Activated CD4-positive, CD25-positive, alpha-beta regulatory T cell treated with anti-CD3 and anti-CD28 coated beads, Interleukin-2, amount 50 U/mL, for 72 hours (primary cell): ENCODE measurements around the gene UBE2O.

ENCODE experiments used
- DNase-seq: peaks from one replicate; pipeline ENCODE4 v3.0.0; 2021

The UBE2O gene

DNA sequence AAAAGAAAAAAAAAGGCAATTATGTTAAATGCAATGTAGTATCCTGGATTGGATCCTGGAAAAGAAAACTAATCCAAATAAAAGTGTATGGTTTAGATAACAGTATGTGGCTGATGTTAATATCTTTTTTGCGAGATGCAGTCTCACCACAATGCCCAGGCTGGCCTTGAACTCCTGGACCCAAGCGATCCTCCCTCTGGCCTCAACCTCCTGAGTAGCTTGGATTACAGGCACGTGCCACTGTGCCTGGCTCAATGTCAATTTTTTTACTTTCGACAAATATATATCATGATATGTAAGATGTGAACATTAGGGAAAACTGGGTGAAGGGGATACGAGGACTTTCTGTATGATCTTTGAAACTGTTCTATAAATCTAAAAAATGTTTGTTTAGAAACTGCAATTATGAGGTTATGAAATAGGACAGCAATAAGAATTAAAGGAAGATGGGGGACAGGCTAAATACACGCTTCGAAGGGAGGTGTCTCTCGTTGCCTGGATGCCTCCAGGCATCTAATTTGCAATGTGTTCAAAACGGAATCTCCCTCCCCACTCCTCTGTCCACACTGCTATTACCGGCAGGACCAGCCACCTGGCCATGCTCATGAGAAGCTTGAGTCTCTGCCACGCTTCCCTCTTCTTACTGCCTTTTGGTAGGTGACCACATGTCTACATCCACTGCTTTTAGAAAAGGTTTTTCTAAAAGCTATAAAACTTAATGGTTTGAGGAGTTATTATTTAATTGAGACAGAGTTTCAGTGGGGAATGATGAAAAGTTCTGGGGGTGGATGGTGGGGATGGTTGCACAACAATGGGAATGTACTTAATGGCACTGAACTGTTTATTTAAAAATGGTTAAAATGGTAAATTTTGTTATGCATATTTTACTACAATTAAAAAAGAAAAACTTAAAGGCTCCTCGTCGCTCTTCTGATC is 15.2 kb downstream of the UBE2O start:
- no peak for DNase-seq

DNA sequence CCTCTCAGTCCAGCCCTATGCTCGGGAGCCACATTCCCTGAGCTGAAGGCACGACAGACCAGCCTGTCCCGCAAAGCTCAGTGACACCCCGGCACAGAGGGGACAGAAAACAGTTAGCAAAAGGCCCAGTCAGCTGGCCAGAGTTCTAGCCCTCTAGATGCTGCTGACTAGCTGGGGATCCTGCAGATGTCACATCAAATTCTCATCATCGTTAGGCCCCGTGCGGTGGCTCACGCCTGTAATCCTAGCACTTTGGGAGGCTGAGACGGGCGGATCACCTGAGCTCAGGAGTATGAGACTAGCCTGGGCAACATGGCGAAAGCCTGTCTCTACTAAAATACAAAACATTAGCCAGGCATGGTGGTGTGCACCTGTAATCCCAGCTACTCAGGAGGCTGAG is 17.2 kb downstream of the UBE2O start:
- no peak for DNase-seq

DNA sequence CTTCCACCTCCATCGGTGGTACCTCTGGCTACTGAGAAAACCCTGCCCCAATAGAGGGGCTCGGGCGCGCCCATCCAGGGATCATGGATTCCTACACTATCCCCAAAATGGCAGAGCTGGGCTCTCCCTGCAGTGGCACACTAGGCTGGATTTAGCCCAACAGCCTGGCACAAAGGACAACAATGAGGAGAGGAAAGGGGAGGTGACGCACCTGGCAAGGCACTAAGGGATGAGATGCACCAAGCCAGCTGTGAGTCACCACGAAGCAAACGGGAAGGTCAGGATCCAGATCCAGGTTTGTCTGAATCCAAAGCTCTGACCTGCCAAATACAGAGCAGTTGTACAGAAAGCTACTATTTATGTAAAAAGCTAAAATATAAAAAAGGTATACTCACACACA is 18.1 kb downstream of the UBE2O start:
- DNase-seq, result no peak

DNA sequence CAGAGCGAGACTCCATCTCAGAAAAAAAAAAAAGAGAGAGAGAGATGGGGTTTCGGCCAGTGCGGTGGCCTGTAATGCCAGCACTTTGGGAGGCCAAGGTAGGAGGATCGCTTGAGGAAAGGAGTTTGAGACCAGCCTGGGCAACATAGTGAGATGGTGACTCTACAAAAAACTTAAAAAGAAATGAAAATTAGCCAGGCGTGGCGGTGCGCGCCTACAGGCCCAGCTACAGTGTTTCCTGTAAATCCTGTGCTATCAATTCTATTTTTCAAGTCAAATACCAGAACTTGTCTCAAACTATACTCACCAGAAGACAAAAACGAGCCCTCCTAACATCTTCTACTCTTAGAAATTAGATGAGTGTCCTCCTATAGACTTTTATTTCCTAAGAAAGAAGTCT is 19.3 kb downstream of the UBE2O start:
- no peak for DNase-seq

DNA sequence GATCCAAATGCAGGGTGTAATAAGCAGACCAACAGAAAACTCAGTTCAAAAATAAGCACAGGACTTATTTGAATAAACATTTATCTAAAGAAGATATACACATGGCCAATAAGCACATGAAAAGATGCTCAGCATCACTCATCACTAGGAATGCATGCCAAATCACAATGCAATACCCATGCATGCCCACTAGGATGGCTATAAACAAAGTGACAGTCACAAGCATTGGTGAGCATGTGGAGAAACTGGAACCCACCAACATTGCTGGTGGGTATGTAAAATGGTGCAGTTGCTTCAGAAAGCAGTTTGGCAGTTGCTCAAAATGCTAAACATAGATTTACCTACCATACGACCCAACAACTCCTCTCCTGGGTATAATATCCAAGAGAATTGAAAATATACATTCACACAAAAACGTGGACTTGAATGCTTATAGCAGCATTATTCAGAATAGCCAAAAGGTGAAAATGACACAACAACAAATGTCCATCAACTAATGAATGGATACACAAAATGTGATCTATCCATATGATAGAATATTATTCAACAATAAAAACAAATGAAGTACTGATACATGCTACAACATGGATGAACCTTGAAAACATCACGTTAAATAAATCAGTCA is 20.1 kb downstream of the UBE2O start:
- DNase-seq, result no peak

DNA sequence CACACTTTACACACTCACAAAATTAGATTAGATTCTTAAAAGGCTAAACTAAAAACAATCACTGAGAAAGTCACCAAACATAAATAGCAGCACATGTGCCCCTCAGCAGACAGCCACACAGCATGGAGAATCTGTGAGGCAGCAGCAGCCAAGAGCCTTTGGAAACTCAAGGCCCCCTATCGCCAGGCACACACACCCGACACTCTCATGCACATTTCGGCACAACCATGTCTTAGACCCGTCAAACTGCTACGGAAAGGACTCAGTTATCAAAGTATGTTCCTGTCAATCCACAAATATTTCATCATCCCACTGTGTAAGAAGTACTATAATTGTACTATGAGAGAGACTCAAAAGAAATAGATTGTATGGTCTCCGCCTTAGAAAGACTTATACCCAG is 20.9 kb downstream of the UBE2O start:
- DNase-seq, result no peak

DNA sequence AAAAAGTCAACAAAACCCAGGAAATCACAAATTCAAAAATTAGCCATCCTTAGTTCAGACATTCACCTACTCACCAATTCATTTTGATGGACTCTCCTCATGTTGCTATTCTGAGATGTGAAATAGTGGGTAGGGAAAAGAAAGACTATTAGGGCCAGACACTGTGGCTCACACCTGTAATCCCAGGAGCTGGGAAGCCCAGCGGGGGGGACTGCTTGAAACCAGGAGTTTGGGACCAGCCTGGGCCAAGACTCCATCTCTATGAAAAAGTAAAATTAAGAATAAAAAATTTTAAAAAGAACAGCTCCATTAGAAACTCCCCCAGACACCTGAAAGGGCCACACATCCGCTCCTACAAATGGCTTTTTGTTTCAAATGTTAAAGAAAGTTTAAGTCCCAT is 21.4 kb downstream of the UBE2O start:
- no peak for DNase-seq

DNA sequence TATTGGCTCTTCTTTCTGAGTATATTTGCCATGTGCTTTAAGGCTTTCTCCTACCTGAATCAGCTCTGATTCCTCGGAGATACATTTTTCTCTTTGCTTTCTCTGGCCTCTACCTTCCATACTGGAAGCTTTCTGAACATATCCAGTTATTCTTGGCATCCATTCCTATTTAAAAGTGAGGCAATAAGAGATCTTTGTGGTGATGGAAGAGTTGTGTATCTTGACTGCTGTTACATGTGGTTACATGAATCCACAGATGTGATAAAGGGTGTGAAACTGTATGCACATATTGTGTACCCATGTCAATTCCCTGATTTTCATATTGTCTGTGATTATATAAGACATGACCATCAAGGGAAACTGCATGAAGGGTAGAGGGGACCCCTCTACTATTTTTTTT is 24.4 kb downstream of the UBE2O start:
- DNase-seq, result no peak

DNA sequence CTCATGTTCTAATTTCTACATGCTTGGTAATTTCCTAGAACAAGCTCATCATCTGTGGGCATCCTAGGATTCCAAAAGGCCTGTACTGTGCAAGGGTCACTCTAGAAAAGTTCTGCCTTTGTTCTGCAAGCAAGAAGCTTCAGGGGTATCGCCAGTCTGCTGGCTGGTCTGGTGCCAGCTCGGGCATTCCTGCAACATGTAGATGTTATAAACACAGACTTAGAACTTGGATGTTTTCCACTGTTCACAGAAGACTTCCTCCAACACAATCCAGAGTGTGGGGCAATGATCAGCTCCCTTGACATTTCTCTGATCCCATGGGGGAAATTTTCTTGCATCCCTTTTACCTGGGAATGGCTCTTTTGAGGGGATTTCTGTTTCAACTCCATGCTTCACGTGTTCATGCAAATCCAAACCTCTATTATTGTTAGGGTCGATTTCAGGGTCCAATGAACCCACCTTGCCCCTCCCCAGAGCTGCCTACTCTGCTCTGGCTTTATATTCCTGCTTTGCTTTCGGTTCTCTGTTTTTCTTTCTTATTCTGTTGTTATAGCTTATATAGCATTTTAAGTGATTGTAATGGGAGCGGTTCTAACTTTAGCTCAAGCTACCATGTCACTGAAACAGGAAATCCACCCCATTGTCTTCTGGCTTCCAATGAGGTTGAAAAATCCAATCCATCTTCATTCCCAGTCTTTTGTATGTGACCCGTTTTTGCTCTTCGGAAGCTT is 25.3 kb downstream of the UBE2O start:
- DNase-seq, result no peak

DNA sequence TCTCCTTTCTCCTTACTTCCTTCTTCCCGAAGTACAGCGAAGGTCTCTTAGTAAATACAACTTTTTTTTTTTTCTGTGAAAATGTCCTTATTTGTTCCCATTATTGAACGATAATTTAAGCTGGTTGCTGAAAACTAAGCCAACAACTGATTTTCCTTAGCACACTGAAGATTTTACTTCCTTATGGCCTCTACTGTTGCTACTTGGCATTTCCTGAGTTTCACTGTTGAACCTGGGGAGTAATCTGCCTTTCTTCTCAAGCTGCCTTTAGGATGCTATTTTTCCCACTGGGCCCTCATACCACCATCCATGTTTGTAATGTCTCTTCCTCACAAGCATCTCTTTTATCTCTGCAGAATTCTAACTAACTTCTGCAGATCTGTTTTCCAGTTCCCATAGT is 26.1 kb downstream of the UBE2O start:
- no peak for DNase-seq

DNA sequence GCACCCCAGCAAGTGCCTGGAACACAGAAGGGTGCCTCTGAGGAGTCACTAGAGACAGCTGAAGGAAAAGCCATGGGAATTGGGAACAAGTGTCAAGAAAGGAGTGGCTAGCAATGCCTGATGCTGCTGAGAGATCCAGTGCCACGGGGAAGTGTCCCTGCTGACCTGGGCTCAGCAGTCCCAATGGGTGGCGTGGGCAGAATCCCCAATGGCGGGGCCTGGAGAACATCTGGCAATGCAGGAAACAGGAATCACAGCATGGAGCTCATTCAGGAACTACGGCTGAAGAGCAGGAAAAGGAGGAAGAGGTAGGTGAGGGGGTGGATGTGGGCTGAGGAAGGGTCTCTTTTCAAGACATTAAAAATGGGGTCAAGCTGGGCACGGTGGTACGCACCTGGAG is 30.1 kb downstream of the UBE2O start:
- no peak for DNase-seq

DNA sequence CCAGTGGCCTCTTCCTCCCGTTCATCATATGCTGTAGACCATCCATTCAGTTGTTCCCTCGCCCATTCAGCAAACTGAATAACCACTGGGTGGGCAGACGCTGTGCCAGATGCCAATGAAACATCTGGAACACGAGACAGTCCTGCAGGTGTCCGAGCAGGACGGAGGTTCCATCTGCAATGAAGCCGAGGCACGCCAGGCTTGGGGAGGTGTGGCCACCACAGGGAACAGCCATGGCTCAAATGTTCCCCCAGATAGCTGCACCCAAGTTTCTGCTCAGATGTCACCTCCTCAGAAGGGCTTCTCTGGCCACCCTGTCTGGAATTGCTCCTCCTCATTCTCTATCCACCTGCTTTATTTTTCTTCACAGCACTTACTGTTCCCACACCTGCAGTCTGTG is 30.5 kb downstream of the UBE2O start:
- no peak for DNase-seq

DNA sequence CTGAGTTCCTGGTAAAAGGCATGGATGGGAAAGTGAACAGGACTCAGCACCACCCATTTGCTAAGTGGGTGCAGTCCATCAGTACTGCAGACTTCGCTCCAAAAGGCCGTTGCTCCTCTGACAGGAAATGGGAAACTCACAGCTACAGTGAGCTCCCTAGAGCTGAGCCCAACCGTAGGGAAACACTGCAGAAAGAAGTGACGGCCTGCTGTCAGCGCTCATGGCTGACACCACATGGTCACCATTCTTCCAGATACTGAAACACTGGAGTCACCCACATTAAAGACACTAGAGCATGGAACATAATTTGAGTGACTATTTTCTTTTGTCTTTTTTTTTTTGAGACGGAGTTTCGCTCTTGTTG is 31.9 kb downstream of the UBE2O start:
- DNase-seq, result no peak

DNA sequence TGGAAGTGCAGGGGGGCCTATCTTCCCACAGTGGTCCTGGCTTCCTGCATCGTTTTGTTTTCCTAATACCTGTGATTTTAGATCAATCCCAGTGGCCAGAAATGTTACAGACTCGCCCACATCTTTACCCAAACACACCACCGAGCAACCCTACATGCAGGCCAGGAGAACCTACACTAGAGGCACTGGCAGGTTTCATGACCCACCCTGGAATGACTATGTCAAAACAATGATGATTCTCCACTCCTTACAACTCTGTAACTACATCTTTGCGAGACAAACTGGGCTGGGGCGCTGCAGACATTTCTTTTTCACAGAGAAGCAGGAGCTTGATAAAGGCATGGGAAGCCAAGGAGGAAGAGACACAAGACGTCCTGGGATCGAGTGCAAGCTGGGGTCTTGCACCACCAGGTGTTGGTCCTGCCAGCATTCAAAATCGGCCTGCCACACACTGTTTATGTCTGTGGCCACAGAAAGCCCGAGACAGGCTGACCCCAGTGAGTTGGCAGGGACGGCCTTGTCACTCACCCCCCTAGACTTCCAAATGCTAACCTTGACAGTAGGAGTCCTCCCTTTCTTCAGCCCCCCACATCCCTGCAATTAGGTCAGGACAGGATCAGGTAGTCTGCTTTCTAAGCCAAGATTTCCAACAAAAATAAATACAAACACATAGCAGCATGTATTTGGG is 32.5 kb downstream of the UBE2O start:
- DNase-seq, result no peak

DNA sequence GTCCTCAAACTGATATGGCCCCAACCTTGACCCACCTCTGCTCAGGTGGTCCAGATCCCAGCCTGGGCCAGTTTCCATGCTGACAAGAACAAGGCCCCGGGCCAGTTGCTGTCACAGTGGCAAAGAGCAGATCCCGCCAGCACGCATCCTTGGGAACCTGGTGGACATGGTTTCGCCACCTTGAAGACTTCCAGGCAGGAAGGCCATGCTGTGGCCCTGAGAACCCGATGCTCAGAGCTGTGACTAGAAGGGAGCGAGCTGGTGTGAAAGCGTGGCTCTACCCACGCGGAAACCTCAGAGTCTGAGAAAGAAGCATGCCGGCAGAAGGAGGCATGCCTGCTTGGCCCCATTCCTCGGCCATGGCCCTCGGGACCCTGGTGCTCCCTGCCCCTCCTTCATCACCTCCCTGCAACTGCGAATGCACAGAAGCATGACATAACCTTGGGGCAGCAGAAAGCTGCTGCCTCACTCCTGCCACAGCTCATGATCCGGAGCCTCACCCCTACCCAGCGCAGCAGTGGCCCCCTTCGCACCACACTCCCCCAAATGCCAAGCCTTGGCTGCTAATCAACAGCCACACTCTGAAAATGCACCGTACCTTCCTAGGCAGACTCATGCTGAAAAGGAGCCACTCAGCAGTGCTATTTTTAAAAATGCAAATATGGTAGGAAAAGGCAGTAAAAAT is 33.2 kb downstream of the UBE2O start:
- DNase-seq, result no peak

DNA sequence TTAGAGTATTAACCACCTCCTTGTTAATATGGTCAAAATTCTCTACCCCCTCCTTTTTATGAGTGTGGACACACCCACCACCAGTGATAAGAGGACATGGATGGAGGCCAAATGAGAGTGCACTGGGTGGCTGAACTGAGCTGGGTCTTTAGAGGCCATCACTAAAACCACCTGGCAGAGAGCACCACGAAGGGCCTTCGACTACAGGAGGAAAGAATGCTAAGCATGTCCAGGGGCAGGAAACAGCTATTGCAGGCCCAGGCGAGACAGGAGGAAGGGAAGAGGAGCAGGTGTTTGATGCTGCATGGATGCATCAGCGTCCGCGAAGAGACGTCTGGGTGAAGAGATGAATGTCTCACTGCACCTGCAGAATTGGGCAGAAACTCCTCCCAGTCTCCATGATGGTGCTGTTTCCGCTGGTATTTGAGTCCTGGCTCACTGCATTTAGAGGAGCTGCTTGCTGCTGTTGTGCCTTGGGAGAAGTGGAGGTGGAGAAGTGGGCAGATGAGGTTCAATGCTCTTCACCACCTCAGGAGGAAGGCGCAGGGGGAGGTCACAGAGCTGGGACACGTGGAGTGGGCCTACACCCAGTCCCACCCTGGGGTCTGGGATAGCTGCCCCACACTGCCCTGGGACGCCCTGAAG is 35.3 kb downstream of the UBE2O start:
- DNase-seq, result no peak

DNA sequence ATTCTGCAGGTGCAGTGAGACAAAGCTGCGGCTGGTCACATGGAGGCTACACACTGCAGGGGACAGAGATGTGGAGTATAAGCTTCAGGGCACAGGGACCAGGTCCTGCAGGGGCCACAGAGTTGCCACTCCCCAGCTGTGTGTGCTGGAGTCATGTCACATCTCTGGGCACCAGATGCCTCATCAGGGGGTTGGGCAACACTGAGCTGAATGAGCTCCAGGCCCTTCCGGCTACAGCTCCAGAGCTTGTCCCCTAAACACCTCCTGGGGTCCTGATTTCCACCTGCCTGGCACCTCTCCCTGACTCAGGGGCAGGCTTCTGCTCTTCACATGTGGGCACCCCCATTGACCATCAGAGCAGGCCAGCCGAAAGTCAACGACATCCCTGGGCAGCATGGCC is 36.1 kb downstream of the UBE2O start:
- DNase-seq, result no peak

DNA sequence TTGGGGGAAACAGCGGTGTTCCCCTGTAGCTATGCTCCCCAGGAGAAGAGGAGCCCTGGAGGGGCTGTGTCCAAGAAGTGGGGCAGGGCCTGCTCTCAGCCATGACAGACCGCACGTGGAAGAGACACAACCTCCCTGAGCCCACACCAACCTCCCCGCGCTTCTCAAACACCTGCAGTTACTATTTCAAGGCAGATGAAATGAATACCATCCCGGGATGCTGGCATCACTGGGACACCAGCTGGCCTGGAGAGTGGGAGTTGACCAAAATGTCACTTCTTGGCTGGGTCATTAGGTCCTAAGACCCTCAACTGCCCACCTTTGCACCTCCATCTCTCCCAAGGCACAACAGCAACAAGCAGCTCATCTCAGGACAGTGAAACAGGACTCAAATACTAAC is 36.5 kb downstream of the UBE2O start:
- no peak for DNase-seq

DNA sequence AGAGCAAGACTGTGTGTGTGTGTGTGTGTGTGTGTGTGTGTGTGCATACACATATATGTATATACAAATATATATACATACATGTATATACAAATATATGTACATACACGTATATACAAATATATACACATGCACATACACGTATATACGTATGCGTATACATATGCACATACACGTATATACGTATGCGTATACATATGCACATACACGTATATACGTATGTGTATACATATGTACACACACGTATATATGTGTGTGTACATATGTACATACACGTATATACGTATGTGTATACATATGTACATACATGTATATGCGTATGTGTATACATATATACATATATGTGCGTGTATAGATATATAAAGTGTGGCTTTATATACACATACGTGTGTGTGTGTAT is 37.2 kb downstream of the UBE2O start:
- no peak for DNase-seq

DNA sequence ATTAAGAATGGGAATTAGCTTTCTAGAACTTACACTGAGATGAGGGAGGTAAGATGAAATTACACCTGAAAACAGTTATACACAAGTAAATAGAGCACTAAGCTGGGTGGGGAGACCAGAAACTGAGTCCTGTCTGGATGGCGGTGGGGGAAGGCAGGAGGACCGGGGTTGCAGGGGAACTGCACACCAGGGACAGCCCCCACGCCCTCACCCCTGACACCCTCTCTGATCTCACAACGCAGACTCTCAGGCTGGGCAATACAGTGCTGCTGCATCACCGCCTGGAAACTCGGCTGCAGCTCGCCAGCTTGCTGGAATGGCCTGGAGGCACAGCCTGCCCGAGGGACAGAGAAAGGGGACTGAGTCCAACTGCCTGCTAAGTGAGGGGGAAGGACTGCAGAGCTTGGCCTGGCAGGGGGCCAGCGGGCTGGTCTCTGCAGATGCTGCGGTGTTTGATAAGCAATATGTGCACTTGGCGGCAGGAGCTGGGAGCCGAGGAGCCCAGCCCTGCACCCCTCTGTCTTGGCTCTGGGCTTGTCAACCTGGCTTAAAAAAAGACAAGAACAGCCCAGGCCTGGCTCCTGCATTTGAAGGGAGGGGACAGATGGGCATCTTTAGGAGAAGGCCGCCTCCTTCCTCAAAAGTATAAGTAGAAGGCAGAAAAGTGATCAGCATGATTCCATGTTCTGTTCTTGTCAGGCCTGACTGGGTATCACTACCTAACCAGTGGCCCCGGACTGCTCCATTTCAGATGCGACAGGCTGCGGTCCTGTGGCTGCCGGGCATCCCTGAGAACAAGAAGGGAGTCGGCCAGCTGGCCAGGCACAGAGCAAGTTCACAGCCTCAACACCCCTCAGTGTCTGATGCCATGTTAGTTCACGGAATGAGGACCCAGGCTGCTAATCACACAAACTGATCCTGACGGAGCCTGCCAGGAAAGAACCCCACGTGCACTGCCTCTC is 38.3 kb downstream of the UBE2O start:
- no peak for DNase-seq

DNA sequence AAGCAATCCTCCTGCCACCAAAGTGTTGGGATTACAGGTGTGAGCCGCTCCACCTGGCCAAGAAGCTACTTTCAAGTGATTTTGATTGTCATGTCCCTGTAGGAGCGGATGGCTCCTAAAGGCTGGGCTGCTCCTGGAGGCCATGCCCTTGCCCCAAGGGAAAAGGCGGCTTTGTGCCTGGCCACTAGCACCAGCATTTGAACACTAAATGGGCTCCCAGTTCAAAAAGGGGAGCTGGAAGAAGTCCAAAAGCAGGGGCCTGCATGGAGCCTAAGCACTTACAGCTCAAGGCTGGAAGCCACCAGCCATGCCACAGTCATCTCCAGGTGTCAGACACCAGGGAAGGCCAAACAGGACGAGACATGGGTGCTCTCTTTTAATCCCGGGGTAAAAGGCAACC is 41.7 kb downstream of the UBE2O start:
- DNase-seq, result no peak
